ENCODE results near the gene ZMYND15.

ZMYND15 gene

DNA sequence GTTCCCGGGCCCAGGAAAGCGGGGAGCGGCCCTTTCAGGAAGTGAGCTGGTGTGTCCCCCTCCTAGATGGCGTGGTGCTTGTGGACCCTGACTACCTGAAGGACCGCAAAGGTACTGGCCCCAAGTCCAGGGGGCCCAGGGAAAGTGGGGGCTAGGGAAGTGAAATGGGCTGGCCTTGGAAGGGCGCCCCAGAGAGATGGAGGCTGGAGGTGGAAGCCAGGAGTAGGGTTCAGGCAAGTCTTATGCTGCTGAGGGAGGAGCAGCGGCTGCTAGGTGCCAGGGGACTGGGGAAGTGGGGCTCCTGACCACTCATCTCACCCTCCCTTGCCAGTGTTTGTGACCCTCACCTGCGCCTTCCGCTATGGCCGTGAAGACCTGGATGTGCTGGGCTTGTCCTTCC, 23.6 kb upstream of the ZMYND15 start:
- DNase-seq (ENCODE audit: low read depth in 2 of 2, low spot score in 1 of 2), result no peak

DNA sequence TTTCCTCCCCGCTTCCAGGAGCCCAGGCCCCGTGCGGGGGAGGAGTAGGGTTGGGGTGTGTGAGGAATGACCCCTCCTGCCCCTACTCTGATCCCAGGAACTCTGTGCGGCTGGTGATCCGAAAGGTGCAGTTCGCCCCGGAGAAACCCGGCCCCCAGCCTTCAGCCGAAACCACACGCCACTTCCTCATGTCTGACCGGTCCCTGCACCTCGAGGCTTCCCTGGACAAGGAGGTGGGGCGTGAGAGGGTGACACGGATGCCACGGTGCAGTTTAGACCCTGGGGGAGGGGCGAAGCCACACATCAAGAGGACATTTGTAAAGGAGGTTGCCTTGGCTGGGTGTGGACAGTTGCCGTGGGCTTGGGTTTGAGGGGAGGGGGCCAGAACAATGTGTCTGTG, 21.8 kb upstream of the ZMYND15 start:
- no peak for DNase-seq (ENCODE audit: low read depth in 2 of 2, low spot score in 1 of 2)

GRCh38 chr17:4718276-4718675, 21.4 kb upstream of the ZMYND15 start:
- no peak for DNase-seq (ENCODE audit: low read depth in 2 of 2, low spot score in 1 of 2)

- no peak for DNase-seq (ENCODE audit: low read depth in 2 of 2, low spot score in 1 of 2)
Measured at GRCh38 chr17:4719146-4719545, 20.5 kb upstream of the ZMYND15 start.

- DNase-seq (ENCODE audit: low read depth in 2 of 2, low spot score in 1 of 2), result no peak
Measured at GRCh38 chr17:4719684-4720221, 19.9 kb upstream of the ZMYND15 start.

- no peak for DNase-seq (ENCODE audit: low read depth in 2 of 2, low spot score in 1 of 2)
Measured at GRCh38 chr17:4720787-4721186, 18.8 kb upstream of the ZMYND15 start.

- DNase-seq (ENCODE audit: low read depth in 2 of 2, low spot score in 1 of 2), result no peak
Measured at GRCh38 chr17:4721203-4722135, 18.2 kb upstream of the ZMYND15 start.

- DNase-seq (ENCODE audit: low read depth in 2 of 2, low spot score in 1 of 2), result no peak
Measured at GRCh38 chr17:4722678-4723240, 16.9 kb upstream of the ZMYND15 start.

- no peak for DNase-seq (ENCODE audit: low read depth in 2 of 2, low spot score in 1 of 2)
Measured at GRCh38 chr17:4724650-4725049, 15.0 kb upstream of the ZMYND15 start.

DNA sequence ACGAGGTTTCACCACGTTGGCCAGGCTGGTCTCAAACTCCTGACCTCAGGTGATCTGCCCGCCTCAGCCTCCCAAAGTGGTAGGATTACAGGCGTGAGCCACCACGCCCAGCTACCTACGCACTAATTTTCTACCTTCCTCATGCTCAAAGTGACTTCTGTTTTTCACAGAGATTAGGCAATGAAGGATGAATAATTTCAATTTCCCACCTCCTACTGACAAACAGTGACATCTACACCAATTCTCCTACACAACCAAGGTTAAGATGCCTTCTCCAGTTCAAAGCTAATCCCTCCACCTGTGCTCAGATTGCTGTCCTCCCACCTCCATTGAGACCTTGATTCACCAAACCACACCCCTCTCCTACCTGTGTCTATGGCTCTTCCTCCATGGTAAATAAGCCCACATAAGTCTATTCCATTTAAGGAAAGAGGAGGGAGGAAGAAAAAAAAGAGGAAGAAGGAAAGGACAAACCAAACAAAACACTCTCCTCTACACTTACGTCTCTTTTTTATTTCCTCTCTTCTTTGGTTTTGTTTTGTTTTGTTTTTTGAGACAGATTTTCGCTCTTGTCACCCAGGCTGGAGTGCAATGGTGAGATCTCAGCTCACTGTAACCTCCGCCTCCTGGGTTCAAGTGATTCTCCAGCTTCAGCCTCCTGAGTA, 13.9 kb upstream of the ZMYND15 start:
- DNase-seq (ENCODE audit: low read depth in 2 of 2, low spot score in 1 of 2), result no peak

GRCh38 chr17:4728124-4728523, 11.5 kb upstream of the ZMYND15 start:
- DNase-seq (ENCODE audit: low read depth in 2 of 2, low spot score in 1 of 2), result no peak

DNA sequence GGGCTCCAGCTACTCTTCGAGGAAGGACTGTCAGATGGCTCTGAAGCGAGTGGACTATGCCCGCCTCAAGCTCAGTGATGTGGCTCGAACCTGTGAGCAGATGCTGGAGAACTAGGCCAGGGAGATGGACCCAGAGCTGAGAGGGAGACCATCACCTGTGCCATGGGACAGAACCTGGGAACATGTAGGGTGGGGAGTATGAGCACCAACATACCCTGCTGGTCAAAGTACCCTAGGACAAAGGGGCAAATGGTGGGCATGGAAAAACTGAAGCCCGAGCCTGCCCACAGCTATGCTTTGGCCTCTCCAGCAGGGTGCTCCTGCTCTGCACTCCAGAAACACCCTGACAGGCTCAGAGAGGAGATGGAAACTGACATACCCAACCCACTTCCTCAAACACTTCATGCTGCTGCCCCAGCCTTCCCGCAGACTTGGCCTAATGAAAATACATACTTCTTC, 6.5 kb upstream of the ZMYND15 start:
- DNase-seq (ENCODE audit: low read depth in 2 of 2, low spot score in 1 of 2), result no peak

DNA sequence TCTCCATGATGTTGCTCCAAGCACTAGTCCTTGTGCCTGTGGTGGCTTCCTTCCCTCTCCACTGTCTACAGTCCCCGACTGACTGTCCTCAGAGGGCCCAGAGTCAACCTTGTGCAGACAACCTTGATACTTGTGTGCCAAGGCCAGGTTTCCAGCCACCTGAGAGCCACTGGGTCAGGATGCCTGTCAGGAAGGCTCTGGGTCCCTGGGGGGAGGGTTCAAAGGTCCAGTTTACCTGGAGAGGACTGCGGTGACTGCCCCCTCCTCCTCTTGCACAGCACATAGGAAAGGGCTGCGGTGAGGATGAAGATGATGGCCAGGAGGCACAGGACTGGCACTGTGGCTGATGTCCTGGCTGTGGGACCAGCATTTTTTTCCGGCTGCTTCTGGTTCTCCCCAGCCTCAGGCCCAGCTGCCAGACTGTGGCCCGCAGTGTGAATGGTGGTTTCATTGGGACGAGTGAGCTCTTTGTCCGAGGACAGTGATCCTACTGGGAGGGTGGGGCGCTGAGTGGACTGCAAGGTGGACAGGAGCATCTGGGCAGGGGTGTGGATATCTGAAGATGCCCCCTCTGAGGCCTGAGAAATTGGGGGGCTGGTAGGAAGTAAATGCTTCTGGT, 4.7 kb upstream of the ZMYND15 start:
- DNase-seq (ENCODE audit: low read depth in 2 of 2, low spot score in 1 of 2), result no peak

GRCh38 chr17:4735876-4736651, 3.6 kb upstream of the ZMYND15 start:
- no peak for DNase-seq (ENCODE audit: low read depth in 2 of 2, low spot score in 1 of 2)

DNA sequence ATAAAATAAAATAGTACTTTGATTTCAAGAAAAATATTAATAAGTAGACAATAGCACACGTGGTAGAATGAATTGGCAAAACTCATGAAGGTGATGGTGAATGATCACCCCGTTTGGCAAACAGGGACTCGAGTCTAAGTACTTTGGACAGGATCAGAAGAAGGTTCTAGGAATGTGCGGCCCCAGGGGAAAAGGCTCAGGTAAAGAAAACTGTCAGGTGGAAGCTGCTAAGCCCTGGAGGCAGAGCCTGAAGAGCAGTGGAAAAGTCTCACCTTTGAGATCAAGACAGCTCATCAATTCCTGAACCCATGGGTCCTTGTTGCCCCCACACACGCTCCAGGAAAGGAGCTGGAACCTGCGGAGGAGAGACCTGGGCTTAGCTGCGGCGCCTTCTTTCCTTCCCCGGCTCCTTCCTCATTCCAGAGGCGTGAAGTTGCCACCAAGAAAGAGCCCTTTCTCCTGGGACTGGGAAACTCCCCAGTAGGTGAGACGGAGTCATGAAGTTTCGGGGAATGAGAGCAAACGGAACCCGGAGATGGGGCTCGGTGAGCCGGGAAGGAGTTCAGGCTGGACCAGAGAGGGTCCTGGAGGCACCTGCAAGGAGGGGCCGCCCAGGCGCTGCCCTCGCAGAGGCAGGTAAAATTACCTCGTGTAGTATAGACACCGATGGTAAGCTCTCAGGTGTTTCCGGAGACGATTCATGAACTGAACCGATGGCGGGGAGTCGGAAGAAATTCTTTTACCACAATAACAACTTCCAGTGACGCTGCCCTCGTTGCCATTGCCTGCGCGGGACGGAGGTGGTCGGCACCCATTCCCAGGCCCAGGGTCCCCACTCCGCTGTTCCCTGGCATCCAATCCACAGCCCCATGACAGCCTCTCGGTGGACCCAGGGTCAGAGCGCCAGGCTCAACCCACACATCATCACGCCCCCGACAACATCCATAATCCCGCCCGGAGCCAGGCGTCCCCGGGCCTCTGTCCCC, 1.2 kb upstream of the ZMYND15 start:
- no peak for DNase-seq (ENCODE audit: low read depth in 2 of 2, low spot score in 1 of 2)

DNA sequence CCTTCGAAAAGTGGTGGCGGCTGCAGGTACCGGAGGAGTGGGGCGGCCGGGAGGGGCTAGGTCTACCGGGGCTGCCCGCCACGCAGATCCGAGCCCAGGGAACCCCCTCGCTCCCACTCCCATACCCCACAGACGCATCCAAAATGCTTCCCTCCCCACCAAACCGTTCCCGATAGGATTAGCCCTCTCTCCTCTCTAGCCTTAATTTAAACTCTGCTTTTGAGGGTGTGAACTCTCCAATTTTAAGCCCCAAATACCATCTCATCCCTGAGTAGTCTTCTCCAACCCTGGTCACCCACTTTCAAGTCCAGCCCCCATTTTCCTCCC, 355 bp downstream of the ZMYND15 start:
- DNase-seq (ENCODE audit: low read depth in 2 of 2, low spot score in 1 of 2), result no peak

DNA sequence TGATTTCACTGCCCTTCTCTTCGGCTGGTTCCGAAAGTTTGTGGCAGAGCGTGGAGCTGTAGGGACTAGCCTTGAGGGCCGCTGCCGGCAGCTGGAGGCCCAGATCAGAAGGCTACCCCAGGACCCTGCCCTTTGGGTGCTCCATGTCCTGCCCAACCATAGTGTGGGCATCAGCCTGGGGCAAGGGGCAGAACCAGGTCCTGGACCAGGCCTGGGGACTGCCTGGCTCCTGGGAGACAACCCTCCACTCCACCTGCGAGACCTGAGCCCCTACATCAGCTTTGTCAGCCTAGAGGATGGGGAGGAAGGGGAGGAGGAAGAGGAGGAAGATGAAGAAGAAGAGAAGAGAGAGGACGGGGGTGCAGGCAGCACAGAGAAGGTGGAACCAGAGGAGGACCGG, 951 bp downstream of the ZMYND15 start:
- DNase-seq (ENCODE audit: low read depth in 2 of 2, low spot score in 1 of 2), result no peak

GRCh38 chr17:4741544-4741943, 1.9 kb downstream of the ZMYND15 start:
- DNase-seq (ENCODE audit: low read depth in 2 of 2, low spot score in 1 of 2), result no peak

GRCh38 chr17:4742133-4742532, 2.5 kb downstream of the ZMYND15 start:
- DNase-seq (ENCODE audit: low read depth in 2 of 2, low spot score in 1 of 2), result no peak

DNA sequence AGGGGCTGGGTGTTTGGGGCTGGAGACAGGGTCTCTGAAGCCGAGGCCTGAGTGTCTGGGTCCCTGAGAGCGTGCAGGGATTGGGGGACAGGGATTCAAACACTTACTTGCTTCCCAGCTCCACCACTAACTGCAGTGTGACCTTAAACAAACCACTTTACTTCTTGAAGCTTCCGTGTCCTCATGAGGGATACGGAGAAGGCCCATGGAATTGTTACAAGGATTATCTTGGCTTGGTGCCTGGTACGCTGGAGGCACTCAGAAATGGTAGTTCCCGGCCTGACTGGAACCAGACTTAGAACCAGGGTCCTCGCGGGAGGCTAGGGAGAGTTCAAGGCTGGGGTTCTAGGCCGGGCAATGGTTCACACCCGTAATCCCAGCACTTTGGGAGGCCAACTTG, 3.0 kb downstream of the ZMYND15 start:
- no peak for DNase-seq (ENCODE audit: low read depth in 2 of 2, low spot score in 1 of 2)
